SK-N-SH (cell line): ENCODE data around the gene CD63. TPM values are rescaled to one million over a fixed set of nuclear protein-coding genes. Genes with fewer than 3 reads are reported as not detected.
A peak's percentile ranks its signal among the peaks of the same experiment; 100 is the strongest.

Experiments
- CTCF ChIA-PET: fragments of 300-600, 350-600 bp; formaldehyde crosslinking; extraction: SDS; loops from one replicate; lab custom pipeline; 2021; lab: Yijun Ruan, JAX
- POLR2A ChIA-PET: fragments of 350-600 bp; sonication (Branson Sonifier 250); formaldehyde crosslinking; extraction: SDS; loops from one replicate; lab custom pipeline; 2020; ENCODE audit warnings: antibody characterized with exemption, inconsistent platforms; lab: Yijun Ruan, JAX
- DNase-seq: peaks from one replicate; pipeline ENCODE4 v3.0.0; 2012
- H2AFZ ChIP-seq: fragments of 200-600 bp; sonication (generic); 2 replicates; pipeline ENCODE4 v1.8.1; 2016; ENCODE audit warnings: antibody characterized with exemption, mild to moderate bottlenecking, low read depth
- H3F3A ChIP-seq: fragments of 200-600 bp; sonication (generic); replicated peaks from 2 replicates; pipeline ENCODE3; 2016; ENCODE audit warnings: antibody characterized with exemption, mild to moderate bottlenecking; ENCODE audit not compliant: insufficient read depth
- H3K27ac ChIP-seq, 2 experiments: fragments of 200-500 bp in 1 of 2; fragments of 200-600 bp in 1 of 2; sonication (Bioruptor generic) in 1 of 2; sonication (generic), shearing (Covaris generic) in 1 of 2; 2 replicates each; pipeline versions ENCODE4 v1.5.1 to v1.6.1; 2014 to 2016; ENCODE audit warnings: low read depth in 2 of 2, inconsistent platforms in 1 of 2, low read length in 1 of 2, mild to moderate bottlenecking in 1 of 2, mixed read lengths in 1 of 2
- H3K27me3 ChIP-seq: fragments of 200-600 bp; sonication (generic), shearing (Covaris generic); 2 replicates; pipeline ENCODE4 v1.6.1; 2016; ENCODE audit warnings: mixed run types; ENCODE audit not compliant: insufficient read depth
- H3K36me3 ChIP-seq, 2 experiments: fragments of 200-500 bp in 1 of 2; fragments of 200-600 bp in 1 of 2; sonication (Bioruptor generic) in 1 of 2; sonication (generic) in 1 of 2; replicated peaks in 1 of 2; 2 replicates each; pipeline versions ENCODE3 to v1.5.1; 2014 to 2016; ENCODE audit warnings: low read length in 1 of 2, mild to moderate bottlenecking in 1 of 2; ENCODE audit not compliant: insufficient read depth in 2 of 2, control insufficient read depth in 1 of 2
- H3K4me1 ChIP-seq, 2 experiments: fragments of 200-500 bp in 1 of 2; fragments of 200-600 bp in 1 of 2; sonication (Bioruptor generic) in 1 of 2; sonication (generic), shearing (Covaris generic) in 1 of 2; 2 replicates each; pipeline versions ENCODE4 v1.5.1 to v1.6.1; 2014 to 2016; ENCODE audit warnings: low read depth in 1 of 2, low read length in 1 of 2, mixed run types in 1 of 2; ENCODE audit not compliant: insufficient read depth in 2 of 2, control insufficient read depth in 1 of 2
- H3K4me2 ChIP-seq: fragments of 200-600 bp; sonication (generic), shearing (Covaris generic); 2 replicates; pipeline ENCODE4 v1.6.1; 2017; ENCODE audit warnings: mixed run types
- H3K4me3 ChIP-seq, 2 experiments: fragments of 200-500 bp in 1 of 2; fragments of 200-600 bp in 1 of 2; sonication (Bioruptor generic) in 1 of 2; sonication (generic), shearing (Covaris generic) in 1 of 2; 2 replicates each; pipeline versions ENCODE4 v1.5.1 to v1.8.1; 2014 to 2016; ENCODE audit warnings: low read depth in 2 of 2, inconsistent platforms in 1 of 2, low read length in 1 of 2, mild to moderate bottlenecking in 1 of 2, mixed read lengths in 1 of 2, moderate library complexity in 1 of 2
- H3K79me2 ChIP-seq: fragments of 200-600 bp; sonication (generic); 2 replicates; pipeline ENCODE4 v1.8.1; 2017; ENCODE audit warnings: mild to moderate bottlenecking; ENCODE audit not compliant: insufficient read depth
- H3K9ac ChIP-seq: fragments of 200-600 bp; sonication (generic); 2 replicates; pipeline ENCODE4 v1.6.1; 2017; ENCODE audit warnings: mixed run types
- H3K9me2 ChIP-seq: fragments of 200-600 bp; sonication (generic); 2 replicates; pipeline ENCODE4 v1.6.1; 2017; ENCODE audit warnings: mixed run types
- H3K9me3 ChIP-seq: fragments of 200-600 bp; sonication (generic); 2 replicates; pipeline ENCODE4 v1.6.1; 2017; ENCODE audit warnings: mixed run types, mild to moderate bottlenecking, moderate library complexity
- H4K20me1 ChIP-seq: fragments of 200-600 bp; sonication (generic); 2 replicates; pipeline ENCODE4 v1.6.1; 2017; ENCODE audit warnings: mild to moderate bottlenecking, mixed run types; ENCODE audit not compliant: insufficient read depth
- ELF1 ChIP-seq: IDR thresholded peaks from 2 replicates; pipeline ENCODE4 v1.4.0; 2012
- EP300 ChIP-seq, 2 experiments: IDR thresholded peaks; 2 replicates each; pipeline versions ENCODE4 v1.4.0 to v1.6.1; 2012; ENCODE audit warnings: borderline replicate concordance in 1 of 2, low read depth in 1 of 2, low read length in 1 of 2
- FOSL2 ChIP-seq: IDR thresholded peaks from 2 replicates; pipeline ENCODE4 v1.4.0; 2012; ENCODE audit warnings: low read depth, mild to moderate bottlenecking, moderate library complexity, borderline replicate concordance
- JUND ChIP-seq: IDR thresholded peaks from 2 replicates; pipeline ENCODE4 v1.4.0; 2012
- PBX3 ChIP-seq: IDR thresholded peaks from 2 replicates; pipeline ENCODE4; 2012
- REST ChIP-seq: IDR thresholded peaks from 2 replicates; pipeline ENCODE4 v1.6.1; 2012; ENCODE audit warnings: mild to moderate bottlenecking, low read depth, low read length, moderate library complexity
- TCF12 ChIP-seq: IDR thresholded peaks from 2 replicates; pipeline ENCODE4 v1.4.0; 2012
- USF2 ChIP-seq: fragments of 150-350 bp; IDR thresholded peaks from 2 replicates; pipeline ENCODE4 v1.6.1; 2017; ENCODE audit warnings: antibody characterized with exemption, low read length, low read depth, borderline replicate concordance
- YY1 ChIP-seq: IDR thresholded peaks from 2 replicates; pipeline ENCODE4 v1.4.0; 2012; ENCODE audit warnings: low read depth, mild to moderate bottlenecking
- WGBS: methylation state at CpG from one replicate; pipeline ENCODE4 v1.1.6; 2017; ENCODE audit warnings: low lambda C conversion rate; 5-methylcytosine and 5-hydroxymethylcytosine counted together
- polyA plus RNA-seq, 3 experiments: library from polyadenylated mRNA; depleted of rRNA; stranded (reverse); fragments of >200 nt; gene quantifications; 2 replicates each; pipeline ENCODE4 v1.2.3, GENCODE V29; 2012
- TF ChIP-seq, protein P1 (sequence below): IDR thresholded peaks from 2 replicates; pipeline ENCODE4 v1.4.0; 2012; ENCODE audit warnings: low read depth

The CD63 gene
- polyA plus RNA-seq, 1 of the 3 experiments (the other 2 are of a cell fraction), result 1,465 TPM

GRCh38 chr12:55718015-55718414, 10.8 kb downstream of the CD63 start (continued):
- TF ChIP-seq PBX3 (no peak), REST (no peak), EP300 (IDR thresholded peaks at IDR 0.05; ENCODE audit: borderline replicate concordance in 1 of 2, low read depth in 1 of 2, low read length in 1 of 2) (no peak), TCF12 (no peak)

GRCh38 chr12:55717011-55718007, 11.5 kb downstream of the CD63 start:
- TF ChIP-seq, protein P1, sequence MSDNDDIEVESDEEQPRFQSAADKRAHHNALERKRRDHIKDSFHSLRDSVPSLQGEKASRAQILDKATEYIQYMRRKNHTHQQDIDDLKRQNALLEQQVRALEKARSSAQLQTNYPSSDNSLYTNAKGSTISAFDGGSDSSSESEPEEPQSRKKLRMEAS, result no peak
- TF ChIP-seq PBX3, result no peak
- TF ChIP-seq FOSL2, result peak; percentile 60
- TF ChIP-seq JUND, result 0 out of 2 replicates have a peak, but pooled peaks have one; percentile 30
- TF ChIP-seq TCF12, result peak; percentile 10; the same call in 1 of the 2 replicates
- TF ChIP-seq USF2, result no peak
- TF ChIP-seq ELF1, result no peak
- no peak for TF ChIP-seq YY1
- Histone ChIP-seq H3K4me1 (peaks cover 29 to 38% of the 10 kb centered on the region in 2 experiments), H3K9me3 (no peaks in the 10 kb centered on the region), H3K4me2 (peak overlapping the region; percentile 89), H3F3A (peaks cover 35% of the 10 kb centered on the region), H2AFZ (no peak overlapping the region), H3K79me2 (peaks cover 13% of the 10 kb centered on the region; the same call in 1 of the 2 replicates), H3K9me2 (no peaks in the 10 kb centered on the region), H3K9ac (peak overlapping the region; percentile 86), H3K36me3 (peaks cover 0 to 3% of the 10 kb centered on the region in 2 experiments), H4K20me1 (peaks cover 6% of the 10 kb centered on the region; the same call in 1 of the 2 replicates), H3K27ac (peak overlapping the region in 1 of 2 experiments; percentile 87; a peak in 1 of 4 replicates), H3K4me3 (peak overlapping the region; percentile 67 to 92), H3K27me3 (no peaks in the 10 kb centered on the region)
- ChIA-PET CTCF (interaction anchor here (5.2 to 11.2 kb wide), 3 partner anchors 13 to 60 kb away, joined by 31 to 202 read pairs (median 51); partner anchors contain the start of gene CD63), POLR2A (interaction anchor here (1.0 kb wide), 1 partner anchor 12 kb away, joined by 6 read pairs; no protein-coding TSS in a partner anchor)
- DNase-seq, result no peak
- WGBS, result 58% methylated on average over 8 of the region's 8 CpGs
